Fibroblast of peridontal ligament (primary cell): ENCODE results near the gene PCGF2.
A peak's percentile ranks its signal among the peaks of the same experiment; 100 is the strongest.
"Not testable (repeated sequence)": the region's sequence is repeated elsewhere in the genome, so short reads cannot be mapped to it uniquely, and the experiment has no call there.

Experiments
- DNase-seq: peaks from one replicate; pipeline ENCODE4 v3.0.0-alpha.2; 2010; ENCODE audit errors: extremely low read depth

PCGF2 gene

GRCh38 chr17:38748149-38748891 lies at the start of gene PCGF2:
Gene PCGF2 (minus strand): TSS chr17:38748336. CDS start chr17:38740402, 7,934 bp downstream.
- peak; percentile 86 for DNase-seq

GRCh38 chr17:38797828-38798227 lies 49.7 kb upstream of the PCGF2 start:
- peak; percentile 11 for DNase-seq

- peak; percentile 42 for DNase-seq
Measured at GRCh38 chr17:38797158-38797490, 49.0 kb upstream of the PCGF2 start.

- no peak for DNase-seq
Measured at GRCh38 chr17:38796451-38797157, 48.5 kb upstream of the PCGF2 start.

GRCh38 chr17:38794221-38794620 lies 46.1 kb upstream of the PCGF2 start:
- no peak for DNase-seq

GRCh38 chr17:38791162-38791561 lies 43.0 kb upstream of the PCGF2 start:
- no peak for DNase-seq

GRCh38 chr17:38790148-38790707 lies 42.1 kb upstream of the PCGF2 start:
- not testable (repeated sequence) for DNase-seq

GRCh38 chr17:38789185-38789584 lies 41.0 kb upstream of the PCGF2 start:
- peak; percentile 31 for DNase-seq

GRCh38 chr17:38787999-38788398 lies 39.9 kb upstream of the PCGF2 start:
- DNase-seq = not testable (repeated sequence)

- DNase-seq = no peak
Measured at GRCh38 chr17:38786372-38786771, 38.2 kb upstream of the PCGF2 start.

- DNase-seq = no peak
Measured at GRCh38 chr17:38783227-38783626, 35.1 kb upstream of the PCGF2 start.

- no peak for DNase-seq
Measured at GRCh38 chr17:38779965-38780752, 32.0 kb upstream of the PCGF2 start.

GRCh38 chr17:38777641-38778250 lies 29.6 kb upstream of the PCGF2 start:
- DNase-seq = no peak

- DNase-seq = no peak
Measured at GRCh38 chr17:38773258-38773657, 25.1 kb upstream of the PCGF2 start.

- no peak for DNase-seq
Measured at GRCh38 chr17:38768417-38768816, 20.3 kb upstream of the PCGF2 start.

GRCh38 chr17:38766341-38766740 lies 18.2 kb upstream of the PCGF2 start:
- DNase-seq = no peak

GRCh38 chr17:38762231-38762630 lies 14.1 kb upstream of the PCGF2 start:
- DNase-seq = no peak

- no peak for DNase-seq
Measured at GRCh38 chr17:38761612-38762011, 13.5 kb upstream of the PCGF2 start.

- no peak for DNase-seq
Measured at GRCh38 chr17:38753071-38753506, 5.0 kb upstream of the PCGF2 start.

- DNase-seq = peak; percentile 99
Measured at GRCh38 chr17:38752308-38753070, 4.4 kb upstream of the PCGF2 start, which contains the start of gene PSMB3. Gene PSMB3 (plus strand): TSS chr17:38752741. CDS start chr17:38752827, 86 bp downstream.

GRCh38 chr17:38751808-38752307 lies 3.7 kb upstream of the PCGF2 start:
- peak; percentile 89 for DNase-seq
